ENCODE results near the gene ZNRF3.

DNA sequence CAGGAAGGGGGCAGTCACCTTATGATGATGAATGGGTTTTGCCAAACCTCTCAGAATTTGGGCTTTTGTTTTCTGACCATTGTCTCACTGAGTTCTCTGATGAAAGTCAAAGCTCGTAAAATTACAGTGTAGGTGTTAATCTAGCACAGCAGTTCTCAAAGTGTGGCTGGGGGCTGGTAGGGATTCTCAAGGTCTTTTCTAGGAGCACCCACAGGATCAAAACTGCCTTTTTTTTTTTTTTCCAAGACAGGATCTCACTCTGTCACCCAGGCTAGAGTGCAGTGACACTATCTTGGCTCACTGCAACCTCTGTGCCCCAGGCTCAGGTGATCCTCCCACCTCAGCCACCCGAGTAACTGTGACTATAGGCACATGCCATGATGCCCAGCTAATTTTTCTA lies 112.2 kb downstream of the ZNRF3 start:
- TF ChIP-seq, protein P1, sequence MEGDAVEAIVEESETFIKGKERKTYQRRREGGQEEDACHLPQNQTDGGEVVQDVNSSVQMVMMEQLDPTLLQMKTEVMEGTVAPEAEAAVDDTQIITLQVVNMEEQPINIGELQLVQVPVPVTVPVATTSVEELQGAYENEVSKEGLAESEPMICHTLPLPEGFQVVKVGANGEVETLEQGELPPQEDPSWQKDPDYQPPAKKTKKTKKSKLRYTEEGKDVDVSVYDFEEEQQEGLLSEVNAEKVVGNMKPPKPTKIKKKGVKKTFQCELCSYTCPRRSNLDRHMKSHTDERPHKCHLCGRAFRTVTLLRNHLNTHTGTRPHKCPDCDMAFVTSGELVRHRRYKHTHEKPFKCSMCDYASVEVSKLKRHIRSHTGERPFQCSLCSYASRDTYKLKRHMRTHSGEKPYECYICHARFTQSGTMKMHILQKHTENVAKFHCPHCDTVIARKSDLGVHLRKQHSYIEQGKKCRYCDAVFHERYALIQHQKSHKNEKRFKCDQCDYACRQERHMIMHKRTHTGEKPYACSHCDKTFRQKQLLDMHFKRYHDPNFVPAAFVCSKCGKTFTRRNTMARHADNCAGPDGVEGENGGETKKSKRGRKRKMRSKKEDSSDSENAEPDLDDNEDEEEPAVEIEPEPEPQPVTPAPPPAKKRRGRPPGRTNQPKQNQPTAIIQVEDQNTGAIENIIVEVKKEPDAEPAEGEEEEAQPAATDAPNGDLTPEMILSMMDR (IDR thresholded peaks at IDR 0.05; ENCODE audit: insufficient read depth, low read length, poor library complexity, severe bottlenecking): no peak
- no peak for TF ChIP-seq EZH2phosphoT487 (conservative IDR thresholded peaks at IDR 0.05; ENCODE audit: low read length)

All from SU-DHL-6 (cell line).